ENCODE data around the gene MPRIP.

The MPRIP gene

DNA sequence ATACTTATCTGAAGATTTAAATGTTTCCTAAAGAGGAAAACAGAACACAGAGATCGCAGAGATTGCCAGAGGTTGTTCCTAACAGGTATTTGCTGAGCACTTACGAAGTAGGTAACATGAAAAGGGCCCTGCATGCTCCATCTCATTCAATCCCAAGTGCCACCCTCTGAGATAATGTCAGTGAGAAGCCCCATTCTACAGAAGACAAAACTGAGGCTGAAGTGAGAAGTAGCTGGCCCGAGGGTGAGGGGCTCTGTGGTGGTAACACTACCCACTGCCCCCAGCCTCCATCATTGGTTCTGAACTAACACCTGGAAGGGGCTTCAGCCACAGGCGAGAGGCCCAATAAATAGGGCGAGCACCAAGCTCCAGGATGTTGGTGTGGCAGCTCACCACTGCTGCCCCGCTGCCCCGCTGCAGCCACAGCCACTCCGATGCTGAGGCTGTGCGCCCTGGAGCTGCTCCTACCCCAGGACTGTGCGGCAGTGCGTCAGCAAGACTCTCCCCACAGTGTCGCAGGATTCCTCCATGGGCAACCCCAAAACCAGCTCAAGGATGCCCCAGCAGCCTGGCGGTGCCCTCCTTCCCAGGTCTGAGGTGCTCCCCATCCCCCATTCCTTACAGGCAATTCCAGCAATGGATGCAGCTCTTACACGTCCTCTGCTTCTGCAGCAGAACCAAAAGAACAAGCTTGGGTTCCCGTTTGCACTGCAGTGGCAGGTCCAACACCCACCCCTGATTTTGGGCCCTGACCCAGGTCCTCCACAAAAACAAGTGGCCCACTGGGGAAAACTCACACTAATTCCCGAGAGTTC, 184.4 kb downstream of the MPRIP start:
- no peak for DNase-seq

DNA sequence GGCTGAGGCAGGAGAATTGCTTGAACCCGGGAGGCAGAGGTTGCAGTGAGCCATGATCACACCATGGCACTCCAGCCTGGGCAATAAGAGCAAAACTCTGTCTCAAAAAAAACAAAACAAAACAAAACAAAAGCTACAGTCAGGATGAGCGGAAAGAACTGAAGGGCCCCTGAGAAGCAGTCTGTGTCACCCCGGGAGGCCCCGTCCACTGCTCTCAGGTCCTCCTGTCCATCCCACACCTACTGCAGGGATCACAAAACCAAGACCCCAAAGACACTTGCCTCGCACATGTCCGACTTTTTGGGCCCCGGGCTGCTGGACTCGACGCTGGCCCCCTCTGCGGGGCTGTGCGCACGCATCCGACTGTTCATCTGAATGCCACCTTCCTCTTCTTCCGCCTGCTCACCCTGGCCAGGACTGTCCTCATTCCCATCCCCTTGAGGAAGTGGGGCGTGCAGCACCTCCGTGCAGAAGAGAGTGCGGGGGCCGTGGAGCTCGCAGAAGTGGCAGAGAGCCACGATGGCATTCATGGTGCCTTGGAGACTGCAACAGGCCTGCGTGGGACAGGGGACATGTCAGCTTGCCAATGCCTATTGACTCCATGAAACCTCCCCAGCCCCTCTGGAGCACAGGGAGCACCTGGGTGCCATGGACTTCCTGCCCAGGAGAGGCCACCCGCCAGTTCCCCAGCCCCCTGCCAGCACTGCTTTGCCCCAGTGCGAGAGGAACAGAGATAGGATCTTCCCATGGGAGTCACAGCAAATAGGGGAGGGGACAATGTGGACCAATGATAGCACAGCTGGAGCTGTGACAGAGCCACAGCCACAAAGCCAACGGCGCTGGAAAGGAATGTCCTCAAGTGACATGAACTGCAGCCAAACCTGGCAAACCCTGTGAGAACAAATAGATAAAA, 185.6 kb downstream of the MPRIP start:
- no peak for DNase-seq

DNA sequence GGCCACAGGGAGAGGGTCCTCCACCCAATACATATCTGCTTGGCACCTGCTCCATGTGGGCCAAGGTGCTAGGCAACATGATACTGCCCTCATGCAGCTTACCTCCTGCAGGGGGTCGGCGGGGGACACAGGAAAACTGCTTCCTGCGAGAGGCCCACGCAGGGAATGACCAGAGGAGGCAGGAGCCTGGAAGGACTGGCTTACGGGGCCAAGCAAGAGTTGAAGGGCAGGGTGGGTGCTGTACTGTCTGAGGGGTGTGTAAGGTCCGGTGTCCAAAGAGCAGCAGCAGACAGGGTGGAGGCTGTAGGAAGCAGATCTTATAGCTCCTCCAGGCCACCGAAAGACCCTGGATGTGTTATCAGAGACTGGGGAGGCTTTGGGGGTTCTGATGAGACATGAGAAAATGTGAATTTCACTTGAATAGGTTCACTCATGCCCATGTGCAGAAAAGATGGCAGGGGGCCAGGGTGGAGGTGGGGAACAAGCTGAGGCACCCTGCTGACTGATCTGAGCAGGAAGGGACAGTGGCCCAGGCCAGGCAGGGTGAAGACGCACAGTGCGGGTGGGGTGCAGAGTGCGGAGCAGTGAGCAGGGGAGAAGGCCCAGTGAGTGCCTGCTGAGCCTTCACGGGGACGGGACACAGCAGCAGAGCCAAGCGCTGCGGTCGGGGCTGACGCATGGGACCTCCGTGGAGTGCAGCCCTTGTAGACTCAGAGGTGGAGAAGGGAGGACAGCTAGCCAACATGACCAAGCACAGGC, 186.4 kb downstream of the MPRIP start:
- DNase-seq = no peak

DNA sequence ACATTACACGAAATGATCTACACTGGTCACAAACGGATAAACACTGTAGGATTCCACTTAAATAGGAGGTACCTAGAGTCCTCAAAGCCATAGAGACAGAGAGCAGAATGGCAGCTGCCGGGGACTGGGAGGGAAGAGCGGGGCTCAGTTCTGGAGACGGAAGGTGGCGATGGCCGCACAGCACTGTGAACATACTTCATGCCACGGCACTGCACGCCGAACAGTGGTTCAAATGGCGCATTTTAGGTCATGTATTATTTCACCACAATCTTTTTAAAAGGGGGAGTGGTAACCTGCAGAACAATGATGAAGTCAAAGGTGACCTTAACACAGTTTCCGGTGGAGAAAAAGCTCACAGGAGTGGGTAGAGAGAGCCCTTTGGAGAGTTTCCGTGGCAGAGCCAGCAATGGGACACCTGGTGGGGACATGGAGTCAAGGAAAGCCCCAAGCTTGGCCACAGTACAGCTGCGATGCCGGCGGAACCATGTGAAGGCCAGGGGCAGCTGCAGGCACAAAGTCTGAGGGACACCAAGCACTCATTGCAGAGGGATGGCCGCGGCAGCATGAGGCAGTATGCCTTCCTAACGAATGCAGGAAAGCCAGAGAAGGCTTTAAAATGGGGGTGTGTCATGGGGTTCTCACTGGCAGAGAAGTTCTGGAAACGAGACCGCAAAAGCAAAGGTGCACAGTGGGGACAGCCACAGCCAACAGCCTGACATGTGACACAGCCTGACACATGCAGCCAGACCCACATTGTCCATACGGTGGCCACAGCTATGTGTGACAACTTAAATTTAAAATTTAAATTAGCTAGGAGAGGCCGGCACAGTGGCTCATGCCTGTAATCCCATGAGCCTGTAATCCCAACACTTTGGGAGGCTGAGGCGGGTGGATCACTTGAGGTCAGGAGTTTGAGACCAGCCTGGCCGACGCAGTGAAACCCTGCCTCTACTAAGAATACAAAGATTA, 187.4 kb downstream of the MPRIP start:
- no peak for DNase-seq

DNA sequence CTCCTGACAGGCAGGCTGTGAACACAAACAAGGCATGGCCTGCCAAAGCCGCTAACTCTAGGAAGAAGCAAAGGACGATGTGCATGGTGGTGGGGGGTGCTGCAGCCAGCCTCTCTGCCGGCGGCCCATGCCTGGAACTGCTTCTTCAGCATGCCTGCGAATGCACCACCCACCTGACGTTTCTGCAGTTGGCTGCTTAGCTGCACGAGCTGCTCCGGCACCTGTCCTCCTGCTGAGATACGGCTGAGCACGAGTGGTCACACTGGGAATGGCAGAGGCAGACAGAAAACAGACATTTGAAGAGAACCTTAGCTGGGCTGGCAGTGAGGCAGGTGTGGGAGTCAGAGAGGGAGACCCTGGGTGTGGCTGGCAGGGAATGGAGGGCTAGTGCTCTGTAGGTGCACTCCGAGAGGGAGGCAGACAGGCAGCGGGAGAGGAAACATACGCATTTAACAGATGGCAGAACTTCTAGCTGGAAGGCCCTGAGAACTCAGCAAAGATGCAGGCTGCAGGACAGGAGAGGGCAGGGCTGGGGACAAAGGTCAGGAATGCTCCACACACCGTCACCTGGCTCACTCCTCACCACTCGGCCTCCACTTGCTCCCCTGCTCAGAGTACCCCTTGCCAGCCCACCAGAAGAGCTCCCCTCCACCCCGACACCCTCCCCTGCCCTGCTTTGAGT, 189.5 kb downstream of the MPRIP start:
- no peak for DNase-seq

DNA sequence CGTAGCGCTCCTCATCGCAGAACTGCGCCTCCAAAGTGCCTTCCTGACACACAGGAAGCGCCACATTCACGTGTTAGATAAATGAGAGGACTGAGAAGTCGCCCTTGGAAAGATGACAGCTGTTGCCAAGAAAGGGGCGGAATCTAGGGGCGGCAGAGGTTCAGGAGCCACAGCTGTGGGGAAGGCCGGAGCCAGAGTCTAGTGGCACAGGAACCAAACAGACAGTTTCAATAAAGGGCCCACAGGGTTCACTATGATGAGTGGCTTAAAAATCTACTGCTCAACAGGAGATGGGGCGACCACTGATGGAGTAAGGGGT, 190.0 kb downstream of the MPRIP start:
- DNase-seq = no peak

DNA sequence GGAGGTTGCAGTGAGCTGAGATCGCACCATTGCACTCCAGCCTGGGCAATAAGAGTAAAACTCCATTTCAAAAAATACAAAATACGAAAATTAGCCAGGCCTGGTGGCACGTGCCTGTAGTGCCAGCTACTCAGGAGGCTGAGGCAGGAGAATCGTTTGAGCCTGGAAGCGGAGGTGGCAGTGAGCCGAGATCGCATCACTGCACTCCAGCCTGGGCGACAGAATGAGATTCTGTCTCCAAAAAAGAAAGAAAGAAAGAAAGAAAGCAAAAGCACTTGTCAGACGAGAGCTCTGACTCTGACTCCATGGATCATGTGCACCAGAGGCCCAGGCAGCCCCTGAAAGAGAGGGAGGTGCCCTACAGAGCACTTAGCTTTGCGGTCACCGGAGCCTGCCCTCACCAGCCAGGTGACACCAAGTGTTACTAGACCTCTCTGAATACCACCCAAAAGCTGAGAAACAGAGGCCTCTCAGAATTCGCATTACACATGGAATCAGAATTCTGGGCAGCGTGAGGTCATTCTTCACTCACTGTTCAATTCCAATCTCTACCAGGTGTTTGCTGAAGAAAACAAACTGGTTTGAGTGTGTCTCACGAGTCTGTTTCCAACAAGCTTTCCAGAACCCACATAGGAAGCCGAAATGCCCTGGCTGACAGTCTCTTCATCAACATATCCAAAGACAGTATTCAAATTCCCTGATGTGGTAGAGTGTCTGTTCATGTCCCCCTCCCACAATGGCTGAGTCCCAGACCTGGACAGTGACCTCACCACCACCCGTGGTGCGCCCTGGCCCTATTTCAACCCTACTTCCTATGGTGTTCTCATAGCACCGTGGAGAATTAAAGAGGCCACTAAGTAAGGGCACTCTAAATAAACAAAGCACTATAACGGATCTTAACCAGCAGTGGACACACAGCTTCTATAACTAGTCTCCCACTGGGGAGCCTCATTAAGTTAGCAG, 193.2 kb downstream of the MPRIP start:
- no peak for DNase-seq

DNA sequence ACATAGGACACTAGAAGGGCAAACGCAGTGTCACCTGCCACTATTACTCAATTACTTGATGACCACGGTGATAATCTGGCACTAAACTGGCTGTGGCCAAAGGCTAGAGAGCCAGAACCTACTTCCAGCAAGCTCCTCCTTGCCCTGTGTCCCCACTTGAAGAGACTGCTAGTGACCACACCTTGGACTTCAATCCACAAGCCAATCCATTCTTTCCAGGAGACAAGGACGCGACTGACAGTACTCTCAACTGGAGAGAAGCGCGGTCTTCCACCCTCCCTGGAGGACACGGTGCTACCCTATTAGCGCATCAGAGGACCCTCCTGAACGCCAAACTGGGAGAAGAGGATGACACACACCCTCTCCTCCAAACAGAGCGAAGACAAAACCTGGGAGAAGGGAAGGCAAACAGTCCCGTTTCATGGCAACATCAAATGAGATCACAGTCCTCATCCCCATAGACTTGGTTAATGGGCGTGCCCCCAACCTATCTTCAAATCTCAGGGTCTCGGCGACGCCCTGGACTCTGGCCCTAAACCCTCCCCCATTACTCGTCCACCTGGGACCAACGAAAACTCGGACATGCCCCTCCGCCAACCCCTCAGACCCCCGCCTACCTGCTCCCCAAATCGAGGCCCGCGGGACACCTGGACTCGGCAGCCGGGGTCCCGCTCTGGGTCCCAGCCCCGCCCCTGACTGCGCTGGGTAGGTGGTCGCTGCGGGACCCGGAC, 194.2 kb downstream of the MPRIP start:
- DNase-seq = peak; percentile 51

DNA sequence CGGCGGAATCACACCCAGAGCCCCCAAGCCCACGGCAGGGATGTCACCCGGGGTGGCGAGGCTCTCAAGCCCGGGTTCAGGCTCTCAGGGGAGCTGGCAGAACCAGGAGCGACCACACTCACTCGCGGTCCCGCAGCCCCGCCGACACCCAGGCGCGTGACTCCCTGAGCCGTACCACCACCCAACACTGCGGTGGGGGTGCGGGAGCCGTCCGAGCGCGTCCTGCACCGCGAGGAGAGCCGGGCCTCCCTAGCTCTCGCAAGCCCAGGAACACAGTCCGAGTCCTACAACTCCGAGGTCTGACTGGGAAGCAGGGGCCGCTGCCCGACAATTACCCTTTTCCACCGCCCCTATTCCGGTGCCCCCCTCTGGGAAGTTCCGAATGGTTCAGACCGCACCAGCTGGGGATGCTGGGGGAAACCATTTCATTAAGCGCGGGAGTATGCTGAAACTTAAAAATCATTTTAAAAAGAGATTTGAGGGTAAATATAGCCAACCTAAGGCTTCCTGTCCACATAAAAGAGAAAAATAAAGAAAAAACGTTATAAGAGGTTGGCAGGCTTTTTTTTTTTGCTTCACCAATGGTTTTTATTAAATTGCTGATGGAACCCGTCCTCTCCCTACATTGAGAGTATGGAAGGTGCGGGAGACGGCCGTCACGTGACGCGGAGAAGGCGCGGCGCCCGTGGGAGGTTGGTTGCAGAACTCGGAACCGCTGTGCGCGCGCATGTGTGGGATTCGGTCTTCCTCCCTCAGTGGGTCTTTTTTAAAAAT, 195.0 kb downstream of the MPRIP start, which contains the start of gene FLCN:
TSS of gene FLCN (minus strand) at position 143 of the 774 bp plus-strand sequence. CDS start 9,031 bp downstream, outside the sequence.
- DNase-seq = peak; percentile 93

DNA sequence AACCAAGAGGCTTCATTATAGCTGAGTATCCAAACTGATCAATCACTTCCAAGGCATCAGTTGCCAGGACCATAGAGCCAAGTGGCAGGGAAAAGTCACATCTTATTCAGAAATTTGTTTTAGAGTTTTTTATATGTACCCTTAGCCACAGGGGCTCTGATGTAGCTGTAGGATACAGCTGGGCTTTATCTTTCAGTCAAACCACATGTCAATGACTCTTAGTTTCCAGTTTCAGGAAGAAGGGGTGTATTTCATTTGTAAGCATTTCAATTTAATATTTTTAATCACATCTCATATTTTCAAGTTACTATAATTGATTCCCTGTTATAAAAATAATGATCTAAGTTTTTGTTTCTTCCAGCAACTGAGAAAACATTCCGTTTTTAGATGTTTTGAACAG, 197.6 kb downstream of the MPRIP start:
- DNase-seq = no peak

DNA sequence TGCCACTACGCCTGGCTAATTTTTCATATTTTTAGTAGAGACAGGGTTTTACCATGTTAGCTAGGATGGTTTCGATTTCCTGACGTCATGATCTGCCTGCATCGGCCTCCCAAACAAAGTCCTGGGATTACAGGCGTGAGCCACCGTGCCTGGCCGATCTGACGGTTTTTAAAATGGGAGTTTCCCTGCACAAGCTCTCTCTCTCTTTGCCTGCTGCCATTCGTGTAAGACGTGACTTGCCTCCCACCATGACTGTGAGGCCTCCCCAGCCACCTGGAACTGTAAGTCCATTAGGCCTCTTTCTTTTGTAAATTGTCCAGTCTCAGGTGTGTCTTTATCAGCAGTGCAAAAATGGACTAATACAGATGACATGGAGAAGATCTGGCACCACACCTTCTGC, 199.4 kb downstream of the MPRIP start:
- DNase-seq = no peak

DNA sequence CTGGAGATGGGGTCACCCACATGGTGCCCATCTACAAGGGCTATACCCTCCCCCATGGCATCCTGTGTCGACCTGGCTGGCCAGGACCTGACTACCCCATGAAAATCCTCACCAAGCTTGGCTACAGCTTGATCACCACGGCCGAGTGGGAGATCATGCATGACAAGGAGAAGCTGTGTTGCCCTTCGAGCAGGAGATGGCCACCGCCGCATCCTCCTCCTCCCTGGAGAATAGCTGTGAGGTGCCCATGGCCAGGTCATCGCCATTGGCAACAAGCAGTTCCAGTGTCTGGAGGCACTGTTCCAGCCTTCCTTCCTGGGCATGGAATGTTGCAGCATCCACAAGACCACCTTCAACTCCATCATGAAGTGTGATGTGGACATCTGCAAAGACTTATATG, 200.0 kb downstream of the MPRIP start:
- DNase-seq = no peak
